IPS-18c (cell line): ENCODE measurements around the gene EMID1.
"Not testable (repeated sequence)": the region's sequence is repeated elsewhere in the genome, so short reads cannot be mapped to it uniquely, and the experiment has no call there.

Experiments
- H3K4me3 ChIP-seq: 2 replicates; pipeline ENCODE4 v1.7.0; 2013; ENCODE audit warnings: low read depth, mild to moderate bottlenecking, low read length, moderate library complexity; ENCODE audit not compliant: insufficient read depth
- H3K9me3 ChIP-seq: one replicate; pipeline ENCODE4 v1.6.1; 2013; ENCODE audit warnings: mild to moderate bottlenecking, low read length, moderate library complexity; ENCODE audit not compliant: control insufficient read depth, insufficient read depth

Gene EMID1

DNA sequence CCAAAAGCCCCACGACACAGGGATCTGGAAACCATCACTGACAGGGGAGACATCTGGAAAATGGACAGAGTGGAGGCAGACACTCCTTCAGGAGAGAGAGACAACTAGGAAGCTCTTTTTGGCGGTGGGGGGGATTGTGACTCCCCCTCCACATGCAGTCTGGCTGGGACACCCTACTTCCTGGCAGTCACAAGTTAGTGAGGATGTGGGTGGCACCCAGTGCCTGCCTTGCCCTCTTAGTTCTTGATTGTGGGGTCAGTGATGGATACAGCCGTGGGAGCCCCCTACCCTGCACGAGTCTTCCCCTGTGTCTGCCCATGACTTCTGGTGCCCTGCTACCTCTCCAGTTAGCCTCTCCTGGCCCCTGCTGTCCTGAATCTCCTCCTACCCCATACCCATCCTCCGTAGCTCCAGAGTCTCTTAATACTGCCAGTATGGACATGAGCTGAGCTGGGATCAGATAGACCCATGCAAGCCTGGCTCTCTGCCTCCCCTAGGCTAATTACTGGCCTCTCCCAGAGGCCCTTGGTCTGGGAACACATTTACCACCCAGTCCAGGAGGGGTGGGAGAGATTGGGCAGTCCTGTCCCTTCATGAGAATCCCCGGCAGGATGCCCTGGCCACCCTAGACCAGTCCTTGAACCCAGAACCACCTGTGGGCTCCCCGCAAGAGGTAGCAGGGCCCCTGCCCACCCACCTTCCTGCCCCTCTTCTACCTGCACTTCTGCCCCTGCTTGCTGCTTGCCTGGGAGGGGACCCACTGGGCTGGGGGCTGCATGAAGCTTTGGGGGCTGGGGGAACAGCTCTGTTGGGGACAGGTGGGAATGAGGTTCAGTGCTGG, 39.3 kb downstream of the EMID1 start:
- Histone ChIP-seq H3K9me3 (peaks cover 2% of the 10 kb centered on the region), H3K4me3 (no peak overlapping the region)

- Histone ChIP-seq H3K4me3 (no peak overlapping the region), H3K9me3 (peaks cover 2% of the 10 kb centered on the region)
These were observed 40.1 kb downstream of the EMID1 start for GRCh38 chr22:29245626-29246385.

GRCh38 chr22:29247891-29248290, 42.2 kb downstream of the EMID1 start:
- not testable (repeated sequence) for H3K4me3 ChIP-seq, H3K9me3 ChIP-seq

DNA sequence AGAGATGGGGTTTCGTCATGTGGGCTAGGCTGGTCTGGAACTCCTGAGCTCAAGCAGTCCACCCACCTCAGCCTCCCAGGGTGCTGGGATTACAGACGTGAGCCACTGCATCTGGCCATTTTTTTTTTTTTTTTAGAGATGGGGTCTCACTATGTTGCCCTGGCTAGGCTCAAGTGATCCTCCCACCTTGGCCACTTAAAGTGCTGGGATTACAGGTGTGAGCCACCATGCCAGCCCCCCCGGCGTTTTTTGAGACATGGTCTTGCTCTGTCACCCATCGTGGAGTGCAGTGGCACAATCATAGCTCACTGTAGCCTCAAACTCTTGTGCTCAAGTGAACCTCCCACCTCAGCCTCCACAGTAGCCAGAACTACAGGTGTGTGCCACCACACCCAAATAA, 45.6 kb downstream of the EMID1 start:
- Histone ChIP-seq H3K4me3 (no peak overlapping the region), H3K9me3 (peaks cover 2% of the 10 kb centered on the region)

GRCh38 chr22:29251981-29252911, 46.5 kb downstream of the EMID1 start:
- no peak overlapping the region for H3K4me3 ChIP-seq
- peaks cover 2% of the 10 kb centered on the region for H3K9me3 ChIP-seq

- Histone ChIP-seq H3K9me3 (peaks cover 2% of the 10 kb centered on the region), H3K4me3 (no peak overlapping the region)
These were observed 48.0 kb downstream of the EMID1 start for GRCh38 chr22:29253561-29254285.

- Histone ChIP-seq H3K4me3 (no peak overlapping the region), H3K9me3 (peaks cover 2% of the 10 kb centered on the region)
These were observed 48.6 kb downstream of the EMID1 start for GRCh38 chr22:29254286-29254660.

DNA sequence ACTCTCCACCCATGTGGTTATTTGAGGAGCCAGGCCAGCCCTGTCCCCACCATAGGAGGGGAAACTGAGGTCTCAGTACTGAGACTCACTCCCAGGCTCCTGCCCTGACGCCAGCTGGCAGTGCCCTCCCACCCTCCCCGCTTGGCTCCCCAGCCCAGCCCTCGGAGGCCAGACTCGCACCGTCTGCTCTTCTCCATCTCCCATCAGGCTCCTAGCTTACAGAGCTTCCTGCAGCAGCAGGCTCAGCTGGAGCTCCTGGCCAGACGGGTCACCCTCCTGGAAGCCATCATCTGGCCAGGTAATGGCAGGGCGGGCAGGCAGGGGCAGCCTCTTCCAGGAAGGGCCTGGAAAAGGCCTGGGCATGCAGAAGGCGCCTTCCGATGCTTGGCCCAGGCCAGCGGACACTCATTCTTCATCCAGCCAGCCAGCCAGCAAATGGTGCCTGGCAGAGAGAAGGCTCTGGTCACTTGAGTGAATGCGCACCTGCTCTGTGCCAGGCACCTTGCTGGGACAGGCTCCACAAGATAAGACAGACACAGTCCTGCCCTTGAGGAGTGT, 49.4 kb downstream of the EMID1 start:
- no peak overlapping the region for H3K4me3 ChIP-seq

DNA sequence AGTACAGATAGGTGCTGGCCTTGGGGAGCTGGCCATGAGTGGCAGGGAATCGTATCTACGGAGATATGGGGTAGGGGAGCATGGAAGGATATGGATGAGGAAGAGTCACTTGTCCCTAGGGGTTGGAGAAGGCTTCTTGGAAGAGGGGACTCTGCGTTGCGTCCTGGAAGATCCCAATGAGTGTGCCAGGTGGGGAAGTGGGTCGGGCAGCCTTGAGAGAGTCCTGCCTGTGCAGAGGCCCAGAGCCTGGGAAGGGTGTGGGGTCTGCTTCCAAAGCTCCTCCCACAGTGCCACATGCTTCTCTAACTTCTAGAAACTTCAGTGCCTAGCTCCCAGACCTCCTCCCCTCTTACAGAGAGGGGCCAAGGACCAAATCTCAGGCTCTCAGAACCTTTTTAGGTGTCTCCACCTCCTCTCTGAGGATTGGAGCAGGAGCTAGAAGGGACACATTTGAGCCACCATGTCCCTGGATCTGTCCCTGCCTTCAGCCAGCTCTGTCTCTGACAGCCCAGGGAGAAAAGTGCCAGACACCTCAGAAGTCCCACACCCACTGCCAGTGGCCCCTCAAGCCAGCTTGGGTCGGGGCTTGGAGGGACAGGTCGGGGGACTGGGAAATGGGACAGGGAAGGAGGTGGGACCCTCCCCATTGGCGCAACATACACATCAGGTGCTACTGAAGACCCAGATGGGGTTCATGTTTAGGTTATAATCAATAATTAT, 51.1 kb downstream of the EMID1 start:
- H3K9me3 ChIP-seq = no peaks in the 10 kb centered on the region
- H3K4me3 ChIP-seq = no peak overlapping the region

More for the DNA sequence above, 49.4 kb downstream of the EMID1 start:
- H3K9me3 ChIP-seq = no peaks in the 10 kb centered on the region

DNA sequence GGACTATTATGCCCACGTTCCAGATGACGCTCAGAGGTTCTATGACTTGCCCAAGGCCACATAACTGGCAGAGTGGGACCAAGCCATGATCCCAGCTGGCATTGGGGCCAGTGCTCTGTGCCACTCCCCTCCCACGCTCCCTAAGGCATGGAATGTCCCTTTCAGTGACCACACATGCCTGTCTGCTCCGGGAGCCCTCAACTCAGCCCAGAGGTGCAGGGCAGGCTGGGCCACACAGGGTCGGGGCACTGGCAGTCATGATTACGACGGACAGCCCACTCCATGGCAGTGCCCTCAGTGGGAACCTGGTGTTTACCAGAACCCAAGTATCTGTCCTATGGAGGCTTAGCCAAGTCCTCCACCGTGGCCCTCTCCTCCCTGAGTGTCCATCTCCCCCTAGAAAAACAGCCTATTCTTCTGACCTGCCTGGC, 52.1 kb downstream of the EMID1 start:
- no peak overlapping the region for H3K4me3 ChIP-seq
- no peaks in the 10 kb centered on the region for H3K9me3 ChIP-seq

GRCh38 chr22:29258407-29259252, 52.9 kb downstream of the EMID1 start:
- H3K4me3 ChIP-seq = no peak overlapping the region
- no peaks in the 10 kb centered on the region for H3K9me3 ChIP-seq

DNA sequence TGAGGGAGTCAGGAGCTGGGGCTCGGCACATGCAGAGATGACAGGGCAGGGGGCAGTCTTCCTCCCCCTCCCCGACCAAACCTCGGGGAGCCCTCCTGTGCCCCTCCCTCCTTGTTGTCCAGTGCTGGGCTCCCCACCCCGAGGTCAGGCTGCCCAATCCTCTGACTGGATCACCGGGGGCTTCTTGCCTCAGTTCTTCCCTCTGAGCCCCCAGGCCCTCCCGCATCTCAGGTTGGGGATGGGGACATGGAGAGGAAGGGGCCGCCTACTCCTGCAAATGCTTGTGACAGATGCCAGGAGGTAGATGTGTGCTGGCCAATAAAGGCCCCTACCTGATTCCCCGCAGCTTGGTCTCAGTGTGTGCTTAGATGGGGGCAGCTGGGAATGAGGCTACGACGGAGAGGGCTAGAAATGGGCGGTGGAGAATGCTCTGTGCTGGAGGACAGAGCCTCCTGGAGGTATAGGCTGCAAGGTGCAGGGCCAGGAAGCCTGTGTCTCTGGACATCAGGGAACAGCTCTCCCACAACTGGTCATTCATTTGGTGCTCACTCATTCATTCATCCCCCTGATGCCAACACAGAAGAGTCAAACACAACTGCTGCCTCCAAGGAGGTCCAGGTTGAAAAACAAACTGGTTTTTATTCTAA, 53.7 kb downstream of the EMID1 start:
- Histone ChIP-seq H3K4me3 (no peak overlapping the region), H3K9me3 (no peaks in the 10 kb centered on the region)

GRCh38 chr22:29260031-29260560, 54.4 kb downstream of the EMID1 start:
- no peak overlapping the region for H3K4me3 ChIP-seq
- H3K9me3 ChIP-seq = no peaks in the 10 kb centered on the region

DNA sequence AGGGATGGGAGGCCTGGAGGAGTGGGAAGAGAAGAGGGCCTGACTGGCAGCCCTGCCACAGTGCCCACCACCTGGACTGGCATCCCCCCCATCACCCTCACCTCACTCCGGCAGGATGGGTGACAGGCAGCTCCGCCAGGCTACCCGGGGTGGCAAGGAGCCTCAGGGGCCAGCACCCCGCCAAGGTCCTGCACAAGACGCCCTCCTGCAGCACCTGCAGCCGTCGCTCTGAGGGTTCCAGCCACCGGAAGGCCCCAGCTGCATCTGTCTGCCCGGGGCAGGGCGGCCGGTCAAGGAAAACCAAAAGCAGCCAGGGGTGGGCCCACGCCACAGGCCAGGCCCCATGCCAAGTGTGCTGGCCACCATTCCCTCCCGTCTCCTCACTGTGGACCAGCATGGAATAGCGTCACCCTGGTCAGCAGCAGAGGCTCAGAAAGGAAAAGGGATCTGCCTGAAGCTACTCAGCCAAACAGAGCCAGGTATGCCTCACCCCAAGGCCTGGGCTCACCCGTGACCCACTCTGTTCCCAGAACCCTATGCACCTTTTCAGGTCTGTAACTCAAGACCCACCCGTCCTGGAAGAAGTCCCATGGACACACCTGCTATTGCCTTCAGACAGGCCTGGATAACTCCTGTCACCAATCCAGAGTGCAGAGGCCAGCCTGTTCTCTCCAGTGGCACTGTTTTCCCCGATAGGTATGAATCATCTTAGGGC, 55.1 kb downstream of the EMID1 start:
- Histone ChIP-seq H3K4me3 (no peak overlapping the region), H3K9me3 (no peaks in the 10 kb centered on the region)
